NCI-H748 (cell line): ENCODE measurements around the gene LAYN.

ENCODE experiments used
- DNase-seq: peaks from one replicate; lab custom pipeline; 2025; ENCODE audit not compliant: unreplicated experiment; lab: John Stamatoyannopoulos, UW

Gene LAYN

GRCh38 chr11:111530091-111530490 lies 10.4 kb upstream of the LAYN start:
- DNase-seq = no peak

- no peak for DNase-seq
Observed at GRCh38 chr11:111531136-111531535, 9.4 kb upstream of the LAYN start.

DNA sequence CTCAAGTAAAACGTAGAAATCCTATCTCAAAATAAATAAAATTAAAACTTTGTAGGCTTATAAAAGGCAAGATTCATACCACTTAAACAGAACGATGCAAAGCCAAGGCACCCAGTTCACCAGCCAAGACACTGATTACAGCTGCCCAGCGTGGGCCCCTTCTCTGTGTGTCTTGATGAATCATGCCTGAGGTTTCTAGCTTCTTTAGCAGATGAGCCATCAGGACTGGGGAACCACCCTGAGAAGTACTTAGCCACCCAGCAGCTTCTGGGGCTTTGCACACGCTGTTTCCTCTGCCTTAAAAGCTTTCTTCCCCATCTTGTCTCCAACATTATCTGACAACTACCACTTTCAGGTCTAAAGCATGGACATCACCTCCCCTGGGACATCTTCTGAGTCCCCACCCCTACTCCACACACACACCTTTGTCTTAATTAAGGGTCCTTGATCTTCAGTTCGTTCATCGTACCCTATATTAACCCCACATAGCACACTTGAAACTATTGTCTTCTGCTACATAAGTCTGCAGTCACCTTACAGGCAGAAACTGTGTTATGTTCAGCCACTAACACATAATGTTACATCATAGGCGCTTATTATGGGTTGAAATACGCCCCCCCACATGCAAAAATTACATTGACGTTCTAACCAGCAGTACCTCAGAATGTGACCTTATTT lies 8.7 kb upstream of the LAYN start:
- DNase-seq = no peak

DNA sequence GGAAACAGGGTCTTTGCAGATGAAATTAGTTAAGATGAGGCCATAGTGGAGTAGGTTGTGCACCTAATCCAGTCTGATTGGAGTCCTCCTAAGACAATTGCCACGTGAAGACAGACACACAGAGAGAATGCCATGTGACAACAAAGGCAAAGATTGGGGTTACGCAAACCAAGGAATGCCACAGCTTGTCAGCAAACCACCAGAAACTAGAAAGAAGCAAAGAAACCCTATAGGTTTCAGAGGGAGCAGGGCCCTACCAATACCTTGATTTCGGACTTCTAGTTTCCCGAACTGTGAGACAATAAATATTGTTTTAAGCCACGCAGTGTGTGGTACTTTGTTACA lies 8.2 kb upstream of the LAYN start:
- DNase-seq = no peak

- no peak for DNase-seq
Observed at GRCh38 chr11:111535281-111535680, 5.2 kb upstream of the LAYN start.

DNA sequence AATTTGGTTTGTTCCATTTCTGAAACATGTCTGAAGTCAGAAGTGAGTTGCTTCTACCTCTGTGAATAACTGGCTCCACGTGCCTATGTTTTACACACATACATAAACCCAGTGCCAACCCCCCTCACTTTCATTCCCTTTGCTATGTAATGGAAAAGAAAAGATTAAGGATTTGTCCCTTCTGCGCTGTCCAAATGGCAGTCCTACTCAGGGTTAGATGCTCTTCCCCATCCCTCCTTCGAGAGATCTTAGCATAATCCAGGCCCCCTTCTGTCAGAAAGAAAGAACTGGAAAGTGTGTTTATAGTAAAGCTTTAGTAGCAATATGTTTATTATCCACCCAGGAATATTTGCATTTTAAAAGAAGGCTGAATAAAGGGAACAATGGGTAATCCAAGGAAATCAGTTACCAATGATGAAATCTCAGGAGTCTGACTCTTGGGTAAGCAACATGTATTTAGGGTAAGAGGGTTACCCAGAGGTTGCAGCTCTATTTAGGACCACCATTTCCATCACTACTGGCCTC lies 3.1 kb upstream of the LAYN start:
- DNase-seq = no peak

DNA sequence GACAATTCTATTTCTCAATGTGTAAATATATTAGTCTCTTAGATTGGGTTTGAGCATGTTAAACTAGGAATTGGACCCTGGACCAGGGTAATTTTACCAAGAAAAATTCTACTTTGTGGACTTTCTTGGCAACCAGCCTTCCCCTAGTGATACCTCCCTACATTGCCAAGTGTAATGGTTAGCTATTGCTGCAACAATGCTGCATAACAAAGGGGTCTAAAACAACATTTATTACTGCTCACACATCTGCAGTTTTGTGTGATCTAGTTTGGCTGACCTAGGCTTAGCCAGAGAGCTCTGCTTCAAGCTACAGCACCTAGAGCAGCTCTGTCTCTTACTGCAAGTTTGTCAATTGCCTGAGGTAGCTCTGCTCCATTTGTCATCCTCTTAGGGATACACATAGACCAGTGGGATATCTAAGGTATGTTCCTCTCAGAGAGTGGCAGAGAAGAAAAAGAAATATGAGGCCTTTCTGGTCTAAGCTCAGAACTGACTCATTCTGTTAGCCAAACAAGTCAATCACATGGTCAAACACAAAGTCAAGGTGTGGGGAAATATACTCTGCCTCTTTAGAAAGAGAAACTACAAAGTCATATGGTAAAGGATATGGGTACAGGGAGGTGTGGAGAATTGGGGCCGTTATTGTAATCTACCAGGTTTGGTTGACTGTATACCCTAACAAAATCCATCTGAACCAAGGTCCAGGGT lies 2.0 kb upstream of the LAYN start:
- no peak for DNase-seq

- DNase-seq = no peak
Observed at GRCh38 chr11:111539426-111540113, 950 bp upstream of the LAYN start.

DNA sequence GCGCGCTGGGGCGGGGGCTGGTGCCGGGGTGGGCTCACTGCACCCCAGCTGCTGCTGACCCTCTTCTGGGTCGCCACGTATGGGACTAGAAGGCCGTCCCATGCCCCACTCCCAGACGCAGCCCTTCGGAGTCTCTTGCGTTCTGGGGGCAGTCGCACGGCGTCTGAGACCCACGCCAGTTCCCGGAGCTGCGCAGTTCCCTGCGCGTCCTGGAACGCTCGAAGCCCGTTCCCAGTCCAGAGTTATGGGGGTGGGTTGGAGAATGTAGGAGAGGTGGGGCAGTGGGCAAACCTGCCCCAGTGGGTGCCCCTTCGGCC lies 375 bp downstream of the LAYN start:
- peak; percentile 38 for DNase-seq

DNA sequence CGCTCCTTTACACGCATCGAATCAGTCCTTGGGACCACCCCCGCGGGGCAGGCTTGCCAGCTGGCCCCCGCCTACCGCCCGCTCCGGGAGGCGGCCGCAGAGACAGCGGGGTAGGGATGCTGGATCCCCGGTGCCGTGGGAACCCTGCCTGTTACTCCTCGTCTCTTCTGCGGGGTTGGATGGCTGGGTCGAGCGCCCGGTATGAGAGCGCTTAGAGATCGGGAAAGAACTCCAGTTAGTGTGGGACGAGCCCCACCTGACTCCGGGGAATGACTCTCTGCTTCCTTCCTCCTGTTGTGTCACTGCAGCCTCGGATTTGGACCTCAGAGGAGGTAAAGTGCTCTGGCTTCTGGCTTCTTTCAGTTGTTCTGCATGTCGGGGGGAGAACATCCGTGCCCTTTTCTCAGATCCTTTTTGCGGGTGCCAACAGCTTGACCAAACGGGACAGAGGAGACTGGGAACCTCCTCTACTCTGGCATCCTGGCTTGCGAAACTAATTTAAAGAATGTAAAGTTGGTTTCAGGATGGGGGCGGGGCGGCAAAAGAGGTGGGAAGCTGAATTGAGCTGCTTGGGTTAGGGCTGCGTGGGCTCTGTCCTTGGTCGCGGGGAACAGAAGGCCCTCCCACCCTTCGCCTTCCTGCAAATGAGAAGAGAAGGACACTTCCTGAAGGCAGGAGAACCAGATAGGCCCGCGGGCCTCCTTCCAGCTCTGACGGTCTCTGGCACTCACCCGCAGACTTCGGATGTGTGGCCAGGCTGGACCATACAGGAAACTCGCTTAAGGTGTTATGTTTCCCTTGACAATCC lies 938 bp downstream of the LAYN start:
- peak; percentile 29 for DNase-seq

GRCh38 chr11:111542606-111543275 lies 2.2 kb downstream of the LAYN start:
- no peak for DNase-seq

DNA sequence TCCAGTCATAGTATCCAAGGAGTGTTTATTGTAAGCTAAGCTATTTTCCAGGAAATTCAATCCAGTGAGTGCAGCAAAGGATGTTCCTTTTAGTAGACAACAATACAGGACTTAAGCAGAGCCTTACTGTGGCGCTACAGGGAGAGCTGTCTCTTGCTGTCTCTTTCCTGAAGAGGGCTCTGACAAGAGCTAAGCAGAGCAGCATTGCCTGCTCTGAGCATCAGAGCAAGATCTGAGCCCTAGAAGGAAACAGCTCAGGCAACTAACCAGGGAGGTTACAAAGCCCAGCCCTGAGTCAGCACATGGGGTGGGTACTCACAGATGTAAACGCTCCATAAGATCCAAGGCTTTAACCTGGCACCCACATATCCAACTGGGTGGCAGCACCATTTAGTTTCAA lies 8.0 kb downstream of the LAYN start:
- no peak for DNase-seq

GRCh38 chr11:111549196-111549868 lies 8.8 kb downstream of the LAYN start:
- no peak for DNase-seq

- no peak for DNase-seq
Observed at GRCh38 chr11:111549869-111550203, 9.3 kb downstream of the LAYN start.

GRCh38 chr11:111550258-111550657 lies 9.7 kb downstream of the LAYN start:
- DNase-seq = no peak

DNA sequence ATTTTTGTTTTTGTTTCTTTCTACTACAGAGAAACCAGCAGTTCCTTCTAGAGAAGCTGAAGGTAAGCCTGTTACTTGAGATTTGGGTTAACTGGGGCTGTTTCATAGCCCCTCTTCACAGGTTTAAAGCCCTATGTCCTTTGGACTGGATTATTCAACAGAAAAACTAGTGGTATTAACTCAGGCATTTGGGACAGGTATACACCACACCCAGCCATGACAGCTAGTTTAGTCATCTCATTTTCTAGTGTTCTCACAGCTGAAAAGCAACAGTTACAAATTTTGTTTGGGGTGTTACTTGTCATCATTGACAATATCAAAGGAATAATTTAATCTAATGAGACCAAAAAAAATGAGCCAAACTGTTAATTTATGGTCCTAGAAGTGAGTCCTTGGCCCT lies 14.0 kb downstream of the LAYN start:
- no peak for DNase-seq

DNA sequence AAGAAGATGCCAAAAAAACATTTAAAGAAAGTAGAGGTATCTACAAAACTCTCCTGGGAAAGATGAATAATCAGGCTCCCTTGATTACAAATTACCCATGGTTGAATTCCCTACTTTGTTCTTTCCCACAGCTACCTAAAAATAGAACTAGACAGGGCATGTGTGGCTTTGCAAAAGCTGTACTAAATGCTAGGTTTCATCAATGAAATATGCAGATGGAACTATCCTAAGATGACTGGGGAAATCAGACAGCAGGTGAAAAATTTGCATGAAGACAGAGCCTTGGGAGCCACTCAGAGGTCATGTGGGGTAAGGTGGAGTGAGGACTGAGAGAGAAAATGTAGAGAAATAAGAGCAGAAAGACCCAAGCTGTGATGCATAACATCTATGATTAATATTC lies 14.7 kb downstream of the LAYN start:
- no peak for DNase-seq

GRCh38 chr11:111557425-111558111 lies 17.0 kb downstream of the LAYN start:
- no peak for DNase-seq

GRCh38 chr11:111559800-111560464 lies 19.4 kb downstream of the LAYN start:
- DNase-seq = no peak
